Measurements from ENCODE around the gene PRPF4.
A peak's percentile ranks its signal among the peaks of the same experiment; 100 is the strongest.

Gene PRPF4

DNA sequence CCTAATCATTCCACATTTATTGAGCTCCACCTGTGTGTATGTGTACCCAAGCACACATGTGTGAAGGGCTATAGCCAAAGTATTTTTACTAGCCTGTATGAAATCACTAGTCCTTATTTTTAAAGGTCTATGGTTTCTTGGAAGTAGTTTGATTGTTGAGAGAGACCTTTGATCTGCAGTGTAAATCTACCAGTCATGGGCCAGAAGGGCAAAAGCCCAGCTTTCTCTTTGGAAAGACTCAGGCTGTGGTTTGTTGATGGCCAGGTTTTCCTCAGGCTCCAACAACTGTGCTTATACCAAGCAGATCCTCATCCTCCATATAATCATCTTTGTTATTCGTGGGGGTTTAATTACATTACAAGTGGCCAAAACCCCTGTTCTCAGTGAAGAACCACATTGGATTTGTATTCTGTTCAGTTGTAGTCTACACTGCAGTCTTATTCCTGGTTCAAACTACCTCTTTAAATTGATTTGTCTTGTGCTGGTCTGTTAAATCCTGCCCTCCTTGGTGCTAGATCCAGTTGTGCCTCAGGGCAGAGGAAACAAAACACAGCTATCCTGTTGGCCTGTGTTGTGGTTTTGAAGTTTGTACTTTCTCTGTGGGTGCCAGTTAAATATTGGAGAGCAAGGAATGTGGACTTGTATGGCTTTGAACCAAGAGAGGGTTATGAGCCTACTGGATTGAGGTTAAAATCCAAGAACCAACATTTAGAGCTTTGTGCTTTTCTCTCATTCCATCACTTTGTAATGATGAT lies 13.4 kb upstream of the PRPF4 start:
- TF ChIP-seq, protein P1, sequence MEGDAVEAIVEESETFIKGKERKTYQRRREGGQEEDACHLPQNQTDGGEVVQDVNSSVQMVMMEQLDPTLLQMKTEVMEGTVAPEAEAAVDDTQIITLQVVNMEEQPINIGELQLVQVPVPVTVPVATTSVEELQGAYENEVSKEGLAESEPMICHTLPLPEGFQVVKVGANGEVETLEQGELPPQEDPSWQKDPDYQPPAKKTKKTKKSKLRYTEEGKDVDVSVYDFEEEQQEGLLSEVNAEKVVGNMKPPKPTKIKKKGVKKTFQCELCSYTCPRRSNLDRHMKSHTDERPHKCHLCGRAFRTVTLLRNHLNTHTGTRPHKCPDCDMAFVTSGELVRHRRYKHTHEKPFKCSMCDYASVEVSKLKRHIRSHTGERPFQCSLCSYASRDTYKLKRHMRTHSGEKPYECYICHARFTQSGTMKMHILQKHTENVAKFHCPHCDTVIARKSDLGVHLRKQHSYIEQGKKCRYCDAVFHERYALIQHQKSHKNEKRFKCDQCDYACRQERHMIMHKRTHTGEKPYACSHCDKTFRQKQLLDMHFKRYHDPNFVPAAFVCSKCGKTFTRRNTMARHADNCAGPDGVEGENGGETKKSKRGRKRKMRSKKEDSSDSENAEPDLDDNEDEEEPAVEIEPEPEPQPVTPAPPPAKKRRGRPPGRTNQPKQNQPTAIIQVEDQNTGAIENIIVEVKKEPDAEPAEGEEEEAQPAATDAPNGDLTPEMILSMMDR (IDR thresholded peaks at IDR 0.05; ENCODE audit: control extremely low read depth, extremely low read depth, low read depth, missing control alignments) = no peak
- no peak for DNase-seq (ENCODE audit: extremely low spot score)
- CTCF ChIA-PET = interaction anchor here (1.5 to 10.8 kb wide), 3 partner anchors 8 to 80 kb away, joined by 3 to 79 read pairs (median 5); partner anchors contain the start of genes CDC26 and PRPF4
- POLR2A ChIA-PET = no interaction called here

- ChIA-PET POLR2A (no interaction called here), CTCF (interaction anchor here (10.8 kb wide), 1 partner anchor 8 kb away, joined by 79 read pairs; the partner anchor contains the start of genes CDC26 and PRPF4)
- DNase-seq (ENCODE audit: extremely low spot score) = no peak
- TF ChIP-seq, protein P1 (IDR thresholded peaks at IDR 0.05; ENCODE audit: control extremely low read depth, extremely low read depth, low read depth, missing control alignments) = no peak
Measured at GRCh38 chr9:113266174-113266573, 9.3 kb upstream of the PRPF4 start.

GRCh38 chr9:113267911-113268566 lies 7.4 kb upstream of the PRPF4 start:
- ChIA-PET CTCF (interaction anchor here (1.5 kb wide), 1 partner anchor 11 kb away, joined by 4 read pairs; no protein-coding TSS in a partner anchor), POLR2A (no interaction called here)
- TF ChIP-seq, protein P1 (IDR thresholded peaks at IDR 0.05; ENCODE audit: control extremely low read depth, extremely low read depth, low read depth, missing control alignments) = no peak
- no peak for DNase-seq (ENCODE audit: extremely low spot score)

DNA sequence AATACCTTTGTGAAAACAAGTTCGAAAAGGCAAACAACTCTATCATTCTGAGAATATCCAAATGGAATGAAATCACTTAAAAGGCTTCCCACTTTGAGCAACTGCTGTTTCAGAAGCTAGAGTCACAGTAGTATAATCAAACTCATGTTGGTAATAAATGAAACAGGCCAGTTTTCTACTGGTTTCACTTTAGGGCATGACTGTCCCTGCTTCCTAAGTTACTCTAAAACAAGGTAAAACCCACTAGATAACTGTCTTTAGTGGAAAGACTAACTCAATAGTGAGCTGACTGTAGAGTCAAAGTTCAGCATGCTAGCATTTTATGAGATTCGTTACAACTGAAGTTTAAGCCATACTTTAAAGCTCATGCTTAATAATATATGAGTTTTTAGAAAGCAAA lies 6.1 kb upstream of the PRPF4 start:
- CTCF ChIA-PET = interaction anchor here (0.9 to 1.8 kb wide), 5 partner anchors 12 to 322 kb away, joined by 3 to 4 read pairs (median 3); partner anchors contain the start of gene ALAD
- POLR2A ChIA-PET = no interaction called here
- no peak for DNase-seq (ENCODE audit: extremely low spot score)
- TF ChIP-seq, protein P1 (IDR thresholded peaks at IDR 0.05; ENCODE audit: control extremely low read depth, extremely low read depth, low read depth, missing control alignments) = no peak

DNA sequence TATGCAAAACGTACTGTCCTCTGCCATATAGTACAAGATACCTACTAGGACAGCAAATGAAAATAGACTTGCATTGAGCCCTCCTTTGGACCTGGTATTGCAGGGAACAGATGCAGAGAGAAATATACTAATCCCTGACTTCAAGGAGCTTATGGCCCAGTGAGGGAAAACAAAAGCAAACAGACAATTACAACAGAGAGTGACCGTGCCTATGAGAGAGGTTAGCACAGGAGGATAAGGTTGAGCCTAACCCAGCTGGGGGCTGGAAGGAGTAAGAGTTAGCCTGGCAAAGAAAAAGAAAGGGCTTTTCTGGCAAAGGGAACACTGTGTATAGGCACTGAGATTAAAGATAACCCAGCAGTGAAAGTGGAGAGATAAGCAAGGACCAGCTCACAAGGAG lies 5.6 kb upstream of the PRPF4 start:
- ChIA-PET CTCF (interaction anchor here (0.9 to 1.8 kb wide), 5 partner anchors 13 to 322 kb away, joined by 3 to 4 read pairs (median 3); partner anchors contain the start of gene ALAD), POLR2A (no interaction called here)
- TF ChIP-seq, protein P1 (IDR thresholded peaks at IDR 0.05; ENCODE audit: control extremely low read depth, extremely low read depth, low read depth, missing control alignments) = no peak
- no peak for DNase-seq (ENCODE audit: extremely low spot score)

DNA sequence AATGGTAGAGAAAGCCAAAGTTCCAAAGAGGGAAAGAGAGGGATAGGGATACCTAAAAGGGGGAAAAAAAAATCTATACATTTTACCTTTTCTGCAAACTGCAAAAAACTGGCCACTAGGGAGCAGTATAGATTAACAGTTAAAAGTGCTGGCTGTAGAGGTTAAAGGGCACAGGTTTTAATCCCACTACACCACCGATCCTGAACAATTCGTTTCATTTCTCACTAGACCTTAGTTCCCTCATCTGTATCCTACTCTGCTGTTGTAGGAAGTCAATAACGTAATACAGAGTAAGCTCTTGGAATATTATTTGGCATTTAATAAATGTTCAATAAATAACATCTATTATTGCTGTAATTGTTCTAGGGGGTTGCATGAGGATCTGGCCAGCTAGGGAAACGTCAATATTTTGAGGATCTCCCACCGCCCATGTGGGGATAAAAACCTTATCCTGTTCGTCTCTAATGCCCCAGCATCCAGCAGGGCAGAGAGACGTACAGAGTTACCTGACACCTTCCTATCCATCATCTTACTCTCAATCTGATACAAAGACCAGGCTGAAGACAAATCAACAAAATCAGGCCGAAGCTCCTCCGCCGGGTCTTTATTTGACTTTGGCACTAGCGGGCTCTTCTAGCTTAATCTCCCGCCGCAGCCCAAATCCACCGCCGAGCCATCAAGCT lies 843 bp upstream of the PRPF4 start:
- ChIA-PET POLR2A (interaction anchor here (0.6 to 1.4 kb wide), 7 partner anchors 54 to 1394 kb away, joined by 3 to 4 read pairs (median 3); partner anchors contain the start of genes C9orf43, FKBP15, POLE3 and SLC31A1), CTCF (interaction anchor here (0.6 to 5.8 kb wide), 46 partner anchors 12 to 407 kb away, joined by 3 to 96 read pairs (median 5); partner anchors contain the start of genes ALAD, BSPRY, C9orf43 and FKBP15)
- TF ChIP-seq, protein P1 (IDR thresholded peaks at IDR 0.05; ENCODE audit: control extremely low read depth, extremely low read depth, low read depth, missing control alignments) = peak; percentile 64
- peak; percentile 69 for DNase-seq (ENCODE audit: extremely low spot score)
